Activated CD4-positive, alpha-beta T cell treated with anti-CD3 and anti-CD28 coated beads for 48 hours (primary cell): ENCODE results near the gene ALOX5AP.

Source experiments
- DNase-seq: peaks from one replicate; pipeline ENCODE4 v3.0.0-alpha.2; 2020

Gene ALOX5AP

GRCh38 chr13:30802501-30802900 is 67.2 kb downstream of the ALOX5AP start:
- DNase-seq, result no peak

- peak; percentile 90 for DNase-seq
These were observed 67.7 kb downstream of the ALOX5AP start for GRCh38 chr13:30802953-30803478.

- no peak for DNase-seq
These were observed 68.4 kb downstream of the ALOX5AP start for GRCh38 chr13:30803749-30804148.

DNA sequence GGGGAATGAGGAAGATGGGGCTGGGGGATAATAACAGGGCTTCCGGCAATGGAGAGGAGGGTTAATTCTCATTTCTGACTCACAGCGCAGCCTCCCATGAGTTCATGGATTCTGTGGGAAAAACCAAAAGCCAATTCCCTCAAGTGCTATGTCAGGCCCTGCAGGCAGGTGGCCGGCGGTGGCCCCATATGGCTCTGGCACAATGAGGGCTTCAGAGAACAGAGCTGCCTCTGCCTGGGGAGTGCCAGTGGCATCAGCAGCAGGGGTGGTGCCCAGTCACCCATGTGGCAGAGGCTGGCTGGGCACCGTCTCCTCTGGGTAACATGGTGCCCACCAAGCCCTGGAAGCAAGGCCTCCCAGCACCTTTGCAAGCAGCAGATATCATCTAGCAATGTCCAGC is 69.1 kb downstream of the ALOX5AP start:
- DNase-seq, result no peak

- no peak for DNase-seq
These were observed 69.8 kb downstream of the ALOX5AP start for GRCh38 chr13:30805132-30805537.

DNA sequence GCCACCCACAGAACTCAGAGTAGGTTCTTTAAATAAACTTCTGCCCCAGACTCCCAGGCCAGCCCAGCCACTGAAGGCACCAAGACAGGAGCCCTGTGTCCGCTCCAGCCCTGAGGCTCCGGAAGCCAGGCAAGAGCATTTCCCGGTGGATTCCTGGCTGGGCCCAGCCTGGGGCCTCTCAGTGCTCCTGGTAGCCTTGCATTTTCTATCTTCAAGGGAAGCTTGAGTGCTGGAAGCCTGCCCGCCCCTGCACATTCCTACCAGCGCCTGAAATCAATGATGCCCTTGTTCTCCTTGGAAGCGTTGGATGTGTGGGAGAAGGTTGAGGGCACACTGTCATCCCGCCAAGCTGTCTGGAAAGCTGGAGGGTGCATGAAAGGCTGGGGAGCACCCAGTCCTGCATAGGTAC is 70.3 kb downstream of the ALOX5AP start:
- no peak for DNase-seq

- no peak for DNase-seq
These were observed 71.4 kb downstream of the ALOX5AP start for GRCh38 chr13:30806784-30807183.

- DNase-seq, result no peak
These were observed 72.0 kb downstream of the ALOX5AP start for GRCh38 chr13:30807392-30807791.

DNA sequence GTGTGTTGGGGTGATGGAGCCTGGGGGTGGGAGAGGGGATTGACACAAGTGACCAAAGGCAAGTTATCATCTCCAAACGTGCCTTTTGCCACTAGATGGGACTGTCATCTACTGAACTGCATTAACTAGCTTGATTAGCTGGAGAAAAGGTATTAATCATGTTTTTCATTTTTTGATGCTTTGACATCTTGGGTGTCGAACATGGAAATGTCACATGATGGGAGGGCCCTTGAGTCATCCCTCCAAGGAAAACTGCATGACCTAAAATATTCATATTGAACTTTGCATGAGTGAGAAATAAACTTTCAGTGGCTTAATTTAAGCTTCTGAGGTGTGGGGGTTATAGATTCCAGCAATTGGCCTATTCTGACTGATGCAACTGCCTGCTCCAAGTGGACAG is 73.3 kb downstream of the ALOX5AP start:
- DNase-seq, result peak; percentile 23

DNA sequence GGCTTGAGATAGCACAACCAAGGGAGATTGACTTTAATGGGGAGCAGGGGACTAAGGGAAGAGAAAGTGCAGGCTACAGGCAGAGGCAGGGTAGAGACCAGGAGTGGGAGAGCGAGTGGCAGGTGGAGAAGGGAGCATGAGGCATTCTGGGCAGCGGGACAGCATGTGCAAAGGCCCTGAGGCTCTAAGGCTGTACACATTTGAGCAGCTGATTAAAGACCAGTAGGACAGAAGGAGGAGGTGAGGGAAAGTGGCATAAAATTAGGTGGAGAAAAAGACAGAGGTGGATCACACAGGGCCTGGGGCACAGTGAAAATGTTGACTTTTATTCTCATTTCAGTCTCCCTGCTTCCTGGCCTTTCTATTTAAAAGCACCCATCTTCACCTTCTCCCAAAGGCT is 74.4 kb downstream of the ALOX5AP start:
- no peak for DNase-seq

GRCh38 chr13:30810261-30810701 is 74.9 kb downstream of the ALOX5AP start:
- DNase-seq, result no peak

DNA sequence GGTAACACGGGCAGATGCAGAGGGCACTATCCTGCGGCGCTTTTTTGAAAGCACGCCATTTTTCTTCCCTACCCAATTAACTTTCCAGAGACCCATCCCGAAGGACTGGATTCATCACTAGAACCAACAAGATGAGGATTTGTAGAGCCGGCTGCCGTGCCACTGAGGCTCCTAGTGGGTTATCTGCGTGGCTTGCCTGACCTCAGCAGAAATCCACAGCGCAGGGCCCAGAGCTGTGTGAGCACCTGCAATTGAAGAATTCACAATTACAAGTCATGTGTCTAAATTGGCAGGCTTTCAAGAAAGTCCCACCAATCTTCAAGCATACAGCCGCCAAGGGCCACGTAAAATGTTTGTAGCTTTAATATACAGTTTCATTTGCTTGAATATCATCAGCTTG is 75.5 kb downstream of the ALOX5AP start:
- no peak for DNase-seq
